Small intestine (tissue), 7 donors: ENCODE data around the gene MROH7. TPM values are rescaled to one million over a fixed set of nuclear protein-coding genes. Genes with fewer than 3 reads are reported as not detected.

Experiments
- DNase-seq, 2 donors: peaks; one replicate each; pipeline versions ENCODE4 v3.0.0 to v3.0.0-alpha.2; 2013
- FAIRE-seq: peaks from 2 replicates; lab custom pipeline; 2012; peaks lifted over from hg19 to GRCh38; lab: Jason Lieb, UNC
- H3K27ac ChIP-seq, 3 donors: one replicate each; pipeline ENCODE4 v1.5.1; 2013; ENCODE audit warnings: low read length in 2 of 3, mild to moderate bottlenecking in 2 of 3, control low read depth in 1 of 3, inconsistent platforms in 1 of 3, low read depth in 1 of 3, moderate library complexity in 1 of 3
- H3K27me3 ChIP-seq, 3 donors: one replicate each; pipeline ENCODE4 v1.6.1; 2013; ENCODE audit warnings: low read length in 3 of 3, inconsistent platforms in 1 of 3; ENCODE audit not compliant: control insufficient read depth in 3 of 3, insufficient read depth in 3 of 3
- H3K36me3 ChIP-seq, 3 donors: one replicate each; pipeline ENCODE4 v1.6.1; 2013; ENCODE audit warnings: low read length in 3 of 3, inconsistent platforms in 1 of 3, low read depth in 1 of 3, mild to moderate bottlenecking in 1 of 3, moderate library complexity in 1 of 3; ENCODE audit not compliant: control insufficient read depth in 3 of 3, insufficient read depth in 2 of 3
- H3K4me1 ChIP-seq, 3 donors: one replicate each; pipeline ENCODE4 v1.6.1; 2013; ENCODE audit warnings: low read length in 2 of 3, inconsistent platforms in 1 of 3, low read depth in 1 of 3, mild to moderate bottlenecking in 1 of 3, moderate library complexity in 1 of 3; ENCODE audit not compliant: control insufficient read depth in 3 of 3, insufficient read depth in 2 of 3
- H3K4me3 ChIP-seq, 3 donors: one replicate each; pipeline ENCODE4 v1.5.1; 2013; ENCODE audit warnings: low read length in 3 of 3, control low read depth in 1 of 3, inconsistent platforms in 1 of 3, low read depth in 1 of 3, mild to moderate bottlenecking in 1 of 3, moderate library complexity in 1 of 3
- H3K9me3 ChIP-seq, 2 donors: one replicate each; pipeline ENCODE4 v1.6.1; 2013; ENCODE audit warnings: low read depth in 1 of 2, low read length in 1 of 2; ENCODE audit not compliant: control insufficient read depth in 2 of 2, insufficient read depth in 1 of 2
- WGBS, 3 donors: extraction: QIAGEN DNeasy Blood & Tissue Kit; methylation state at CpG; one replicate each; pipeline ENCODE4 v1.1.7; 2013; 5-methylcytosine and 5-hydroxymethylcytosine counted together
- polyA plus RNA-seq, 4 donors: library from polyadenylated mRNA; stranded (reverse) in 3 of 4; unstranded in 1 of 4; fragments of 200-250 nt in 3 of 4; fragments of 120-200 nt in 1 of 4; gene quantifications; one replicate each; pipeline versions ENCODE4 v1.2.1 to v1.2.3, GENCODE V29; 2013
- donor health status: healthy with polysubstance abuse.
- donor health status: control.
- donor health status: control.
- donor health status: Bipolar disorder and iron deficiency.
- donor health status: healthy.

MROH7 gene
- polyA plus RNA-seq, 4 donors: 1.3 to 27.5 (median 6.6) TPM

DNA sequence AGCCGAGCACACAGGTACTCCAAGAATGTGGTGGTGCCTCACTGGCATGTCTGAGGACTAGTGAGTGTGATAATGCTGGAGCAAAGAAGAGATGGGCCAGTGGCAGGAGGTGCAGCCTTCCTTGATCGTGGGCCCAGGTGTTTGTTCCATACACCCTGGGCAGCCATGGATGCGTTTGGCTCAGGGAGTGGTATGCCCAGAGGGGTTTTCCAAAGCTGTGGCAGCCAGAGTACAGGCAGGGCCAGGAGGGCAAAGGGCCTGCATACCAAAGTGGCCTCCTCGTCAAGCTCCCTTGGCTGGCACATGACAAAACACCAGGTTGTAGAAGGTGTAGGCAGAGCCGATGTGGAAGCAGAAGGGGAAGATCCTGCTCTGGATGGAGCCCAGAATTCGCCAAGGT, 103.7 kb downstream of the MROH7 start:
- Histone ChIP-seq H3K9me3 (no peaks in the 10 kb centered on the region), H3K27ac (no peak overlapping the region), H3K4me3 (no peak overlapping the region), H3K27me3 (no peaks in the 10 kb centered on the region), H3K36me3 (peaks cover 10 to 46% (median 13%) of the 10 kb centered on the region in 3 donors), H3K4me1 (no peaks in the 10 kb centered on the region)
- DNase-seq: no peak
- no peak for FAIRE-seq
- 81 to 93% (median 82%) methylated on average over 6 of the region's 6 CpGs for WGBS, 3 donors

GRCh38 chr1:54745864-54746263, 104.3 kb downstream of the MROH7 start:
- FAIRE-seq (no peak), DNase-seq (no peak)
- Histone ChIP-seq H3K4me1 (no peaks in the 10 kb centered on the region), H3K27me3 (no peaks in the 10 kb centered on the region), H3K4me3 (no peak overlapping the region), H3K27ac (no peak overlapping the region), H3K9me3 (no peaks in the 10 kb centered on the region), H3K36me3 (peaks cover 4 to 42% (median 9%) of the 10 kb centered on the region in 3 donors)
- 94 to 96% (median 96%) methylated on average over 4 of the region's 4 CpGs for WGBS, 3 donors

DNA sequence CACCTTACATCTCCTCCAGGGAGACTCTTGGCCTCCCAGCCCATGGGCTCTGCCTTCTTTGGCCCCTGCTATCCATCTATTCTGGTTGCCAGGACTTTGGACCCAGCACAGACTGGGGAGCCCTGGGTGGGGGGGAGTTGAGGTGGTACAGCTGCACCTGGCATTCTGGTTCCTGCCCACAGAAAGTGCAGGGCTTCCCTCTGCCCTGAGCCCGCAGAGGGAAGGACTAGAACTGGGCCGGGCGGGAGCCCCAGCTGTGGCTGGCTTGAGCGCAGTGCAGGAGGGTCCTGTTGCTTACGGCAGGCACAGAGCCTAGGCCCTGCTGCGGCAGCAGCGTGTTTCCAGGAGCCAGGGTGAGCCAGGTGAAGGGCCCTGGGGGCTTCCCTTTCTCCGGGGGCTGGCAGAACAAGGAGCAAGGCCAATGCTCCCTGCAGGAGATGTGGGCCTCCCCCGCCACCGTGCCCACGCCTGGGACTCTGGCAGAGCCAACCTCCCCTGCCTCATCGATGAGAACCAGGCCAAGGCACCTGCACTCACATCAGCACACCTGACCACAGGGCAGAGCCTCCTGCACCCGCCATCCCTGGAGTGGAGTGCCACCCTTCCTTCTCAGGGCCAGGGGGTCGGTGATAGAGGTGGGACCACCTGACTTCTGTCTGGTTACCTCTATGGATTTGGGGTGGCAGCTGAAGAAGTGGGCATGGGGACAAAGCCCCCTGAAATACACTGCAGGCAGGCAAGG, 106.7 kb downstream of the MROH7 start:
- no peak overlapping the region for H3K27ac ChIP-seq
- FAIRE-seq: no peak
- H3K4me3 ChIP-seq: no peak overlapping the region
- H3K4me1 ChIP-seq: no peaks in the 10 kb centered on the region
- no peaks in the 10 kb centered on the region for H3K27me3 ChIP-seq
- WGBS, 3 donors: 68 to 80% (median 72%) methylated on average over 14 of the region's 14 CpGs
- peaks cover 0 to 23% (median 0%) of the 10 kb centered on the region in 3 donors for H3K36me3 ChIP-seq
- no peak for DNase-seq
- H3K9me3 ChIP-seq: no peaks in the 10 kb centered on the region

- FAIRE-seq (no peak), DNase-seq (no peak)
- H3K36me3 ChIP-seq: peaks cover 0 to 13% (median 0%) of the 10 kb centered on the region in 3 donors
- WGBS, 3 donors: 69 to 75% (median 70%) methylated on average over 6 of the region's 6 CpGs
- H3K4me1 ChIP-seq: no peaks in the 10 kb centered on the region
- H3K27ac ChIP-seq: no peak overlapping the region
- H3K27me3 ChIP-seq: no peaks in the 10 kb centered on the region
- H3K4me3 ChIP-seq: no peak overlapping the region
- H3K9me3 ChIP-seq: no peaks in the 10 kb centered on the region
Measured at GRCh38 chr1:54750596-54750995, 109.0 kb downstream of the MROH7 start.

GRCh38 chr1:54751426-54751825, 109.8 kb downstream of the MROH7 start:
- DNase-seq: no peak
- Histone ChIP-seq H3K27me3 (no peaks in the 10 kb centered on the region), H3K4me3 (no peak overlapping the region), H3K4me1 (no peaks in the 10 kb centered on the region), H3K27ac (no peak overlapping the region), H3K36me3 (peaks cover 0 to 16% (median 3%) of the 10 kb centered on the region in 3 donors), H3K9me3 (no peaks in the 10 kb centered on the region)
- 74 to 83% (median 78%) methylated on average over 4 of the region's 4 CpGs for WGBS, 3 donors
- FAIRE-seq: no peak

GRCh38 chr1:54754045-54754444, 112.5 kb downstream of the MROH7 start:
- WGBS, 3 donors: 93 to 96% (median 94%) methylated on average over 22 of the region's 22 CpGs
- no peaks in the 10 kb centered on the region for H3K27me3 ChIP-seq
- no peak overlapping the region for H3K27ac ChIP-seq
- no peak overlapping the region for H3K4me3 ChIP-seq
- DNase-seq: no peak
- FAIRE-seq: no peak
- peaks cover 6 to 37% (median 13%) of the 10 kb centered on the region in 3 donors for H3K36me3 ChIP-seq
- H3K4me1 ChIP-seq: no peaks in the 10 kb centered on the region
- H3K9me3 ChIP-seq: no peaks in the 10 kb centered on the region

DNA sequence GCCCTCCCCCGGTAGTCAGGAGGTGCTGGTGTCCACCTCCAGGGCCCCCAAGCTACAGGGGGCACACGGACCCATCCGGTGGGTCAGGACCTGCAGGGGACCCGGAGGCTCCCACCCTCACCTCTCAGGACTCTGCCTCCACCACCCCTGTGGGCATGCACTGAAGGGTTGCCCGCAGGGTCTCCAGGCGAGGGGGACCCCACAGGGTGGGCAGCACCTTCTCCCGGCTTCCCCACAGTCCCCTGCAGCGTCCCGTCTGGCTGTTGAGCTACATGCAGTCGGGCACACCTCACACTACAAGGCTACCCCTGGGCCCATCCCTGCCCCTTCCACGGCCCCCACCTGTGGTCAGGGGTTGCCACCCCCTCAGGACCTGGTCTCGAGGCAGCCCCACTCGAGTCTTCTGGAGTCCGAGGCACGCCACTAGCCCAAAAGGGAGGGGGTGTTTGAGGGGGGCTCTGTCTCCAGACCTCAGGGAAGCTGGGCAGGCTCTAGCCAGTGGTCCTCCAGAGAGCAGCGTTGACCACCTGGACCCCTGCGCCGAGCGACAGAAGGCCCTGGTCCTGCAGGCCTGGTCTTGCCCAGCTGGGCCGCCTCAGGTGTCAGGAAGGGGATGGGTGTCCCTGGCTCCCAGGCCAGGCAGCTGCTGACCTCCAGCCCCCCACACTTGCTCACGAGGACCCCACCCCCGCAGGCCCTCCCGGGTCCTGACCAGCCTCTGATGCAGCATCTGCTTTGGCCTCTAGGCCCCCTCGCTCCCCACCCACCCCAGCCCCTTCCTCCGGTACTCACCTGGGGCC, 113.1 kb downstream of the MROH7 start:
- H3K36me3 ChIP-seq: peaks cover 6 to 38% (median 13%) of the 10 kb centered on the region in 3 donors
- 91 to 93% (median 92%) methylated on average over 19 to 25 of the region's 25 CpGs for WGBS, 3 donors
- H3K9me3 ChIP-seq: no peaks in the 10 kb centered on the region
- H3K4me1 ChIP-seq: no peaks in the 10 kb centered on the region
- FAIRE-seq (no peak), DNase-seq (no peak)
- no peak overlapping the region for H3K4me3 ChIP-seq
- no peak overlapping the region for H3K27ac ChIP-seq
- H3K27me3 ChIP-seq: no peaks in the 10 kb centered on the region

DNA sequence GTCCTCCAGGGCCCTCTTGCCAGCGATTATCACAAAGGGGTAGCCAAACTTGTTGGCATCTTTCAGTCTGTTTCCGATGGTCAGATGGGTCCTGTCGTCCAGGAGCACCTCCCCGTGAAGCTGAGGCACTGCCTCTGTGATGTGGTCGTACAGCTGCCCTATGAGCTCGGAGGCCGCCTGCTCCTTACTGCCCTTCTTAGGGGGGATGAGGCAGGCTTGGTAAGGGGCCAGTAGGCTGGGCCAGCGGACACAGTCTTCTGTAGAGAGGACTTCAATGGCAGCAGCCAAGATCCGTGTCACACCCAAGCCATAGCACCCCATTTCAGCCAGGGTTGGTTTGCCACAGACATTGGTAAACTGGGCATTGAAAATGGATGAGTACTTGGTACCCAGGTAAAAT, 116.2 kb downstream of the MROH7 start:
- Histone ChIP-seq H3K27ac (no peak overlapping the region), H3K4me3 (no peak overlapping the region), H3K36me3 (peaks cover 6 to 40% (median 13%) of the 10 kb centered on the region in 3 donors), H3K4me1 (no peaks in the 10 kb centered on the region), H3K27me3 (no peaks in the 10 kb centered on the region), H3K9me3 (no peaks in the 10 kb centered on the region)
- FAIRE-seq (no peak), DNase-seq (no peak)
- 95 to 96% (median 96%) methylated on average over 9 of the region's 9 CpGs for WGBS, 3 donors
